OCI-LY7 (cell line): ENCODE results near the gene FRS2.

Experiments used
- EZH2phosphoT487 ChIP-seq: fragments of 200-600 bp; sonication (generic); IDR thresholded peaks from 2 replicates; pipeline ENCODE4 v1.6.1; 2018; ENCODE audit warnings: low read depth, borderline replicate concordance, mild to moderate bottlenecking, mixed run types, antibody characterized with exemption, low read length, moderate library complexity, mixed read lengths
- TF ChIP-seq, protein P1 (sequence below): fragments of 200-600 bp; sonication (generic); conservative IDR thresholded peaks from 2 replicates; pipeline ENCODE4 v1.5.1; 2014; ENCODE audit warnings: mild to moderate bottlenecking, antibody characterized with exemption, low read length, moderate library complexity, mixed read lengths

DNA sequence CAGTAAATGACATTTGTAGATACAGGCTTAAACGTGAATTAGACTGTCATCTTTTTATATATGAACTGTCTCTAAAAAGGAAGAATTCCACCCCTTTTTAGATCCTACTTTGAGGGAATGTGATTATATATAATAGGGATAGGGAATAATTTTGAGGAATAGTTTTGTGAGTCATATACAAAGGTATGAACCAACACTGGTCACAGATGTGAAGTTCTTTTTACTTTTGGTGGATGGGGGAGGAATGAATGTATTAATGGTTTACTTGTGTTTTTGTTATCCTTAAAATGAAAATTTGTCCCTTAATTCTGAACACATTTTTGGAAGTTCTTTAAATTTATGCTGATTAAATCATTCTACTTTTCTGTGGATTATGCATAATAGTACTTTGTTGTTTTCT, 30.4 kb downstream of the FRS2 start:
- TF ChIP-seq, protein P1, sequence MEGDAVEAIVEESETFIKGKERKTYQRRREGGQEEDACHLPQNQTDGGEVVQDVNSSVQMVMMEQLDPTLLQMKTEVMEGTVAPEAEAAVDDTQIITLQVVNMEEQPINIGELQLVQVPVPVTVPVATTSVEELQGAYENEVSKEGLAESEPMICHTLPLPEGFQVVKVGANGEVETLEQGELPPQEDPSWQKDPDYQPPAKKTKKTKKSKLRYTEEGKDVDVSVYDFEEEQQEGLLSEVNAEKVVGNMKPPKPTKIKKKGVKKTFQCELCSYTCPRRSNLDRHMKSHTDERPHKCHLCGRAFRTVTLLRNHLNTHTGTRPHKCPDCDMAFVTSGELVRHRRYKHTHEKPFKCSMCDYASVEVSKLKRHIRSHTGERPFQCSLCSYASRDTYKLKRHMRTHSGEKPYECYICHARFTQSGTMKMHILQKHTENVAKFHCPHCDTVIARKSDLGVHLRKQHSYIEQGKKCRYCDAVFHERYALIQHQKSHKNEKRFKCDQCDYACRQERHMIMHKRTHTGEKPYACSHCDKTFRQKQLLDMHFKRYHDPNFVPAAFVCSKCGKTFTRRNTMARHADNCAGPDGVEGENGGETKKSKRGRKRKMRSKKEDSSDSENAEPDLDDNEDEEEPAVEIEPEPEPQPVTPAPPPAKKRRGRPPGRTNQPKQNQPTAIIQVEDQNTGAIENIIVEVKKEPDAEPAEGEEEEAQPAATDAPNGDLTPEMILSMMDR, result no peak
- no peak for TF ChIP-seq EZH2phosphoT487
